LNCaP clone FGC (cell line): Measurements from ENCODE around the gene AMD1.

Source experiments
- DNase-seq: peaks from one replicate; pipeline ENCODE4 v3.0.0-alpha.2; 2011; ENCODE audit warnings: low read depth
- H3K4me3 ChIP-seq: 2 replicates; pipeline ENCODE4 v1.5.1; 2011; ENCODE audit warnings: mild to moderate bottlenecking, low read depth, low read length, control low read depth
- CTCF ChIP-seq: IDR thresholded peaks from 2 replicates; pipeline ENCODE4 v1.5.1; 2012; ENCODE audit warnings: mild to moderate bottlenecking; ENCODE audit not compliant: control insufficient read depth, insufficient read depth; ENCODE audit errors: extremely low read depth

The AMD1 gene

GRCh38 chr6:110935171-110935570 lies 60.6 kb downstream of the AMD1 start:
- no peak for TF ChIP-seq CTCF
- DNase-seq: no peak
- no peak overlapping the region for H3K4me3 ChIP-seq

GRCh38 chr6:110938171-110938570 lies 63.6 kb downstream of the AMD1 start:
- no peak overlapping the region for H3K4me3 ChIP-seq
- no peak for TF ChIP-seq CTCF
- no peak for DNase-seq

- TF ChIP-seq CTCF: no peak
- H3K4me3 ChIP-seq: no peak overlapping the region
- no peak for DNase-seq
Measured at GRCh38 chr6:110939429-110940200, 65.0 kb downstream of the AMD1 start.

GRCh38 chr6:110944681-110945151 lies 70.1 kb downstream of the AMD1 start:
- TF ChIP-seq CTCF: no peak
- DNase-seq: no peak
- H3K4me3 ChIP-seq: no peak overlapping the region
